ENCODE results near the gene VSIR.

DNA sequence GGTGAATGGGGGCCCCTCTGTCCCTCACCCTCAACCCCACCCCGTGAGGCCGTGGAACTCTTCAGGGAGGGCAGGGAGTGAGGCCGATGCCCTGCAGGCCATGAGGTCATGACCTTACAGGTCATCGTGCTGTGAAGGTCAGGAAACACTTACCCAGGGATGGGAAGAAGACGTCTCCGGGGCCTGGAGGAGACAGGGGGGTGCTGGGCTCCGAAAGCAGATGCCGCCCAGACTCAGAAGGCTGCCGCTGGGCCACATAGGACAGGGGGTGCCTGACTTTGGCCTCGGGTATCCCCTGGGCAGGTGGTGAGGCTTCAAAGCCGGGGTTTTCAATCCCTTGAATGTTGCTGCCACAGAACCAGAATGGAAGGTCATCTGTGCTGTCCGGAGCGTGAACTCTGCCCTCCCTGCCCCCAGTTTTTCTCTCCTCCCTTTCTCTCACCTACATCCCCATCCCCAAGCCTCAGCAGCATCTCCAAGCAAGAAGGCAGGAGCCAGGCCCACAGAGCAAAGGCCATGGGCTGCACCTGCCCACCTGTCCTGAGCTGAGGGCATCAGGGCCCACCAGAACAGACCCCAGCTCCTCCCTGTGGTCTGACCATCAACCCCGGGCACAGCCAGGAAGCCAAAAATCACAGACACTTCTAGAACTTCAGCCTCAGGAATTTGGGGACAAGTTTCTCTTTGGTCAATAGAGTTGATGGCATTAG lies 21.6 kb downstream of the VSIR start:
- TF ChIP-seq, protein P1, sequence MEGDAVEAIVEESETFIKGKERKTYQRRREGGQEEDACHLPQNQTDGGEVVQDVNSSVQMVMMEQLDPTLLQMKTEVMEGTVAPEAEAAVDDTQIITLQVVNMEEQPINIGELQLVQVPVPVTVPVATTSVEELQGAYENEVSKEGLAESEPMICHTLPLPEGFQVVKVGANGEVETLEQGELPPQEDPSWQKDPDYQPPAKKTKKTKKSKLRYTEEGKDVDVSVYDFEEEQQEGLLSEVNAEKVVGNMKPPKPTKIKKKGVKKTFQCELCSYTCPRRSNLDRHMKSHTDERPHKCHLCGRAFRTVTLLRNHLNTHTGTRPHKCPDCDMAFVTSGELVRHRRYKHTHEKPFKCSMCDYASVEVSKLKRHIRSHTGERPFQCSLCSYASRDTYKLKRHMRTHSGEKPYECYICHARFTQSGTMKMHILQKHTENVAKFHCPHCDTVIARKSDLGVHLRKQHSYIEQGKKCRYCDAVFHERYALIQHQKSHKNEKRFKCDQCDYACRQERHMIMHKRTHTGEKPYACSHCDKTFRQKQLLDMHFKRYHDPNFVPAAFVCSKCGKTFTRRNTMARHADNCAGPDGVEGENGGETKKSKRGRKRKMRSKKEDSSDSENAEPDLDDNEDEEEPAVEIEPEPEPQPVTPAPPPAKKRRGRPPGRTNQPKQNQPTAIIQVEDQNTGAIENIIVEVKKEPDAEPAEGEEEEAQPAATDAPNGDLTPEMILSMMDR (conservative IDR thresholded peaks at IDR 0.05; ENCODE audit: low read length) = no peak
- no peak for TF ChIP-seq EZH2phosphoT487 (IDR thresholded peaks at IDR 0.05; ENCODE audit: borderline replicate concordance)
